HG03457 (cell line): Measurements from ENCODE around the gene IRF2BP1.
A peak's percentile ranks its signal among the peaks of the same experiment; 100 is the strongest.

Source experiments
- ATAC-seq: cut with Tn5 transposase; IDR thresholded peaks from one replicate; pipeline ENCODE4 v1.9.1; 2021; ENCODE audit warnings: moderate number of reproducible peaks; ENCODE audit not compliant: unreplicated experiment

IRF2BP1 gene

GRCh38 chr19:45863335-45863839, 22.6 kb downstream of the IRF2BP1 start:
- ATAC-seq: no peak

GRCh38 chr19:45862564-45863334, 23.2 kb downstream of the IRF2BP1 start, which contains the start of gene SYMPK:
TSS of gene SYMPK (minus strand) at chr19:45863147. CDS start at chr19:45854495, 8,652 bp downstream.
- ATAC-seq: peak; percentile 72

GRCh38 chr19:45862271-45862563, 23.7 kb downstream of the IRF2BP1 start:
- ATAC-seq: no peak

GRCh38 chr19:45860359-45861259, 25.3 kb downstream of the IRF2BP1 start:
- ATAC-seq: no peak

- ATAC-seq: no peak
Measured at GRCh38 chr19:45854167-45854778, 31.7 kb downstream of the IRF2BP1 start.

- no peak for ATAC-seq
Measured at GRCh38 chr19:45852983-45853382, 33.0 kb downstream of the IRF2BP1 start.

- no peak for ATAC-seq
Measured at GRCh38 chr19:45852145-45852750, 33.7 kb downstream of the IRF2BP1 start.

GRCh38 chr19:45848922-45849321, 37.0 kb downstream of the IRF2BP1 start:
- ATAC-seq: no peak

GRCh38 chr19:45847663-45848062, 38.3 kb downstream of the IRF2BP1 start:
- no peak for ATAC-seq

- no peak for ATAC-seq
Measured at GRCh38 chr19:45842198-45842597, 43.7 kb downstream of the IRF2BP1 start.

- ATAC-seq: no peak
Measured at GRCh38 chr19:45834970-45835369, 51.0 kb downstream of the IRF2BP1 start.
